Anterior cingulate cortex (tissue), 58 donors: ENCODE data around the gene GNAT2.
"Not testable (repeated sequence)": the region's sequence is repeated elsewhere in the genome, so short reads cannot be mapped to it uniquely, and the experiment has no call there.

Source experiments
- DNase-seq, 58 donors: peaks; one replicate each; lab custom pipeline; 2025; lab: John Stamatoyannopoulos, UW

GNAT2 gene

GRCh38 chr1:109619576-109620400, at the start of gene GNAT2, which contains the start of gene AMPD2:
TSS of gene GNAT2 (minus strand) at chr1:109619616. CDS start at chr1:109612870, 6,746 bp downstream.
TSS of gene AMPD2 (plus strand) at chr1:109619837. CDS start at chr1:109621176, 1,339 bp downstream.
- DNase-seq = peak in 29 of 58 donors; percentile 24 to 62 (median 41)

- no peak for DNase-seq
Measured at GRCh38 chr1:109668123-109668775, 48.8 kb upstream of the GNAT2 start.

- DNase-seq = peak in 54 of 58 donors; percentile 27 to 91 (median 78)
Measured at GRCh38 chr1:109667452-109668122, 48.2 kb upstream of the GNAT2 start, which contains the start of gene GSTM2. TSS of gene GSTM2 (plus strand) at chr1:109668057. CDS start at chr1:109668116, 59 bp downstream.

GRCh38 chr1:109664671-109665070, 45.3 kb upstream of the GNAT2 start:
- DNase-seq = no peak

GRCh38 chr1:109661391-109661790, 42.0 kb upstream of the GNAT2 start:
- DNase-seq = no peak

GRCh38 chr1:109660691-109661026, 41.2 kb upstream of the GNAT2 start:
- DNase-seq = not testable (repeated sequence)

- DNase-seq = no peak
Measured at GRCh38 chr1:109659997-109660690, 40.7 kb upstream of the GNAT2 start.

GRCh38 chr1:109659145-109659544, 39.7 kb upstream of the GNAT2 start:
- no peak for DNase-seq

GRCh38 chr1:109658533-109659042, 39.2 kb upstream of the GNAT2 start:
- no peak for DNase-seq

- DNase-seq = no peak
Measured at GRCh38 chr1:109657970-109658369, 38.6 kb upstream of the GNAT2 start.

- no peak for DNase-seq
Measured at GRCh38 chr1:109657395-109657794, 38.0 kb upstream of the GNAT2 start.

- DNase-seq = peak in 55 of 58 donors; percentile 26 to 90 (median 68)
Measured at GRCh38 chr1:109655615-109656519, 36.5 kb upstream of the GNAT2 start, which contains the start of gene GSTM4. TSS of gene GSTM4 (plus strand) at chr1:109656099. CDS start at chr1:109656390, 291 bp downstream.

- no peak for DNase-seq
Measured at GRCh38 chr1:109654519-109654918, 35.1 kb upstream of the GNAT2 start.

GRCh38 chr1:109653306-109653705, 33.9 kb upstream of the GNAT2 start:
- no peak for DNase-seq

GRCh38 chr1:109652402-109652801, 33.0 kb upstream of the GNAT2 start:
- no peak for DNase-seq

- no peak for DNase-seq
Measured at GRCh38 chr1:109650609-109651008, 31.2 kb upstream of the GNAT2 start.

- peak in 2 of 58 donors; percentile 23 to 32 for DNase-seq
Measured at GRCh38 chr1:109649491-109649914, 30.1 kb upstream of the GNAT2 start.

GRCh38 chr1:109644670-109645069, 25.3 kb upstream of the GNAT2 start:
- no peak for DNase-seq
